HFF-Myc (cell line): Measurements from ENCODE around the gene ST6GALNAC6.

ENCODE experiments used
- DNase-seq: peaks from one replicate; pipeline ENCODE4 v3.0.0-alpha.2; 2011; ENCODE audit warnings: low read depth; ENCODE audit errors: extremely low read depth
- H3K4me3 ChIP-seq: replicated peaks from 2 replicates; pipeline ENCODE4 v1.5.1; 2011; ENCODE audit warnings: low read depth, mild to moderate bottlenecking, control low read depth, low read length
- TF ChIP-seq, protein P1 (sequence below): IDR thresholded peaks from 2 replicates; pipeline ENCODE4 v1.5.1; 2012; ENCODE audit warnings: mild to moderate bottlenecking, low read depth, low read length, control low read depth; ENCODE audit errors: missing control alignments

The ST6GALNAC6 gene

DNA sequence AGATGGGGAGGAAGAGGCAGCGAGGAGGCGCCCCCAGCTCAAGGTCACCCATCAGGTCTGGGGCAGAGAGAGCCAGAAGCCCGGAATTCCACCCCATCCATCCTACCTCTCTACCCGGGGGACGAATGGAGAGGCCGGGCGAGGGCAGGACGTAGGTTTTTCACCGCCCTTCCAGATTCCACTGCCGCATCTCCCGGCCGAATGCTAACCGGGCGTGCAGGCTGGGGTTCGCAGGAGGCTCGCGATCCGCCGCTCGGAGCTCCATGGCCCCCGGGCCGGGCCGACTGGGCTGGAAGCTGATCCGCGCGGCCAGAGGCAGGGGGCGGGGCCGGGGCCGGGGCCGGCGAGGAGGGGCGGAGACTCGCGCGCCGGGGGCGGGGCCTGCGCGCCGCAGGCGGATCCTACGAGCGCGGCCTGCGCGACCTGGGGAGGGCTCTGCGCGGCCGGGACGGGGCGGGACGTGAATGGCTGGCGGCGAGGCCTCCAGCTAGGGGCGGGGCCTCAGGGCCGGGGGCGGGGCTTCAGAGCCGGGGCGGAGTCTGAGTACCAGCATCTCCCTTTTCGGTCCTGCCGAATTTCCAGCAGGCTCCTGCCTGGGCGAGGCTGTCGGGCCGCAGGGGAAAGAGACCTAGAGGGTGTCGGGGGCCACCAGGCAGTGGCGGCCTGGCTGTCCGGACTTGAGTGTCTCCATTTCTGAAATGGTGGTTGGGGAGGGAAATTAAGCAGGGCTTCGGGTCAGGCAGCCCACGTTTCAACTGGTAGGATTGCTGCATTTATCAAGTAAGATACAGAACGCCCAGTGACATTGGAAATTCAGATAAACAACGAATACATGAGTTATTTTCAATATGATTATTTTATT is 17.5 kb upstream of the ST6GALNAC6 start, which contains the start of gene ST6GALNAC4:
Gene ST6GALNAC4 (minus strand): TSS at position 322 of the 862 bp plus-strand sequence. CDS start 622 bp downstream, outside the sequence.
- TF ChIP-seq, protein P1, sequence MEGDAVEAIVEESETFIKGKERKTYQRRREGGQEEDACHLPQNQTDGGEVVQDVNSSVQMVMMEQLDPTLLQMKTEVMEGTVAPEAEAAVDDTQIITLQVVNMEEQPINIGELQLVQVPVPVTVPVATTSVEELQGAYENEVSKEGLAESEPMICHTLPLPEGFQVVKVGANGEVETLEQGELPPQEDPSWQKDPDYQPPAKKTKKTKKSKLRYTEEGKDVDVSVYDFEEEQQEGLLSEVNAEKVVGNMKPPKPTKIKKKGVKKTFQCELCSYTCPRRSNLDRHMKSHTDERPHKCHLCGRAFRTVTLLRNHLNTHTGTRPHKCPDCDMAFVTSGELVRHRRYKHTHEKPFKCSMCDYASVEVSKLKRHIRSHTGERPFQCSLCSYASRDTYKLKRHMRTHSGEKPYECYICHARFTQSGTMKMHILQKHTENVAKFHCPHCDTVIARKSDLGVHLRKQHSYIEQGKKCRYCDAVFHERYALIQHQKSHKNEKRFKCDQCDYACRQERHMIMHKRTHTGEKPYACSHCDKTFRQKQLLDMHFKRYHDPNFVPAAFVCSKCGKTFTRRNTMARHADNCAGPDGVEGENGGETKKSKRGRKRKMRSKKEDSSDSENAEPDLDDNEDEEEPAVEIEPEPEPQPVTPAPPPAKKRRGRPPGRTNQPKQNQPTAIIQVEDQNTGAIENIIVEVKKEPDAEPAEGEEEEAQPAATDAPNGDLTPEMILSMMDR = no peak
- no peak for DNase-seq
- peak within 1 kb of the TSS; percentile 90 for H3K4me3 ChIP-seq

- H3K4me3 ChIP-seq = peak overlapping the region; percentile 90
- no peak for DNase-seq
- TF ChIP-seq, protein P1 = no peak
These were observed 16.7 kb upstream of the ST6GALNAC6 start for GRCh38 chr9:127915801-127916719.

DNA sequence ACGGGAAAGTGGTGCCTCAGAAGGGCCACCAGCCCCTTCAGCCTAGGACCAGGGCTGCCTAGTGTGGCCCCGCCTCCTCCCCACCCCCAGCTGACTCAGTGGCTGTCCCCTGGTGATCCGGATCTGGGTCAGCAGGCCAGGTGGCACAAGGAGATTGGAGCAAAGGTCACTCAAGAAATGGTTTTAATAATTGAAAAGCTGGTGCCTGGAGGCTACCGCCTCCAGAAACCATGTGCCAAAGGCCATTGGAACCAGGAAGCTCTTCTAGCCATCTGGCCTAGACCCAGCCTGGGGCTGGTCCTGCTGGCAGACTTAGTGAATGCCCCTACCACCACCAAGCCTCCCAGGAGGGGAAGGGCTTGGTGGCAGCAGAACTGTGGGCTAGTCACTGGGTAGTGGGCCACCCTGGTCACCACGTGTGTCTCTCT is 15.9 kb upstream of the ST6GALNAC6 start:
- peak overlapping the region; percentile 90 for H3K4me3 ChIP-seq
- TF ChIP-seq, protein P1 = no peak
- no peak for DNase-seq

DNA sequence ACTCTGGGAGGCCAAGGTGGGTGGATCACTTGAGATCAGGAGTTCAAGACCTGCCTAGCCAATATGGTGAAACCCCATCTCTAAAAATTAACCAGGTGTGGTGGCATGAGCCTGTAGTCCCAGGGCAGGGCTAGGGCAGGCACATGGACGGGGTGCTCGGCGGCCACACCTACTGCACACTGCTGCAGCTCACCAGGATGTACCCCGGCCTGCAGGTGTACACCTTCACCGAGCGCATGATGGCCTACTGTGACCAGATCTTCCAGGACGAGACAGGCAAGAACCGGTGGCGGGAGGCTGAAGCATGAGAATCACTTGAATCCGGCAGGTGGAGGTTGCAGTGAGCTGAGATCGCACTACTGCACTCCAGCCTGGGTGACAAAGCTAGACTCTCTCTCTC is 14.3 kb upstream of the ST6GALNAC6 start:
- no peak for DNase-seq
- H3K4me3 ChIP-seq = no peak overlapping the region
- TF ChIP-seq, protein P1 = no peak

GRCh38 chr9:127912882-127913281 is 13.5 kb upstream of the ST6GALNAC6 start:
- TF ChIP-seq, protein P1 = no peak
- H3K4me3 ChIP-seq = no peak overlapping the region
- no peak for DNase-seq

GRCh38 chr9:127912296-127912695 is 12.9 kb upstream of the ST6GALNAC6 start:
- DNase-seq = no peak
- no peak overlapping the region for H3K4me3 ChIP-seq
- TF ChIP-seq, protein P1 = no peak
